ENCODE results near the gene FGF8. TPM values are rescaled to one million over a fixed set of nuclear protein-coding genes. Genes with fewer than 3 reads are reported as not detected.

FGF8 gene
- polyA plus RNA-seq, 3 donors, result not detected

DNA sequence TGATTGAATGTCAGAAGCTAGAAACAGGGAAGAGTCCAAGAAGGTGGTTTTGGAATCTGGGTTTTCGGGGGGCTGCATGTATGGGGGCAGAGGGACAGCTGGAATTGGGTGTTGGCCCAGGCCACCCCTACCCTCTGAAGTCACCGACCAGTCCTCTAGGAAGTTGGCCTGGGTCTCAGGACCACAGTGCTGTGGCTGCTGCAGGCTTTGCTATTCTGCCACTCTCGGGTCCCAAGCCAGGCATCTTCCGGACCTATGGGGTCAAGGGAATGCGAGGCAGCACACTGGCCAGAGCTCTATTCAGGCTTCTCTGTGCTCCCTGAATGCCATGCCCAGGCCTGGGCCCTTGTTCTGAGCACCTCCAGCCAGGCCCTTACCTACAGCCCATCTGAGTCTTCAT lies 13.2 kb downstream of the FGF8 start:
- Mint-ChIP-seq H3K27me3 (ENCODE audit: low read depth in 3 of 3) (peaks cover 20 to 47% (median 21%) of the 10 kb centered on the region in 3 donors), H3K27ac (no peak overlapping the region), H3K4me1 (no peaks in the 10 kb centered on the region), H3K36me3 (no peaks in the 10 kb centered on the region), H3K4me3 (no peak overlapping the region), H3K9me3 (peaks cover 0 to 1% (median 0%) of the 10 kb centered on the region in 7 donors)
- Histone ChIP-seq H4K20me1 (ENCODE audit: insufficient read depth, low read length) (no peaks in the 10 kb centered on the region), H3K36me3 (replicated peaks in 1 of 2; ENCODE audit: control insufficient read depth in 1 of 2, insufficient read depth in 2 of 2, low read length in 2 of 2) (no peaks in the 10 kb centered on the region), H3K4me3 (replicated peaks in 1 of 3; ENCODE audit: low read depth in 2 of 3, low read length in 3 of 3) (no peak overlapping the region), H3K27me3 (ENCODE audit: control insufficient read depth in 2 of 2, insufficient read depth in 2 of 2, low read length in 2 of 2) (peaks cover 0 to 11% of the 10 kb centered on the region in 2 donors), H3K9ac (ENCODE audit: insufficient read depth, low read length, poor library complexity, severe bottlenecking) (no peak overlapping the region), H3K79me2 (ENCODE audit: insufficient read depth, low read length) (no peaks in the 10 kb centered on the region), H2AFZ (ENCODE audit: insufficient read depth, low read depth, low read length, poor library complexity, severe bottlenecking) (no peak overlapping the region), H3K4me1 (ENCODE audit: control insufficient read depth in 1 of 2, insufficient read depth in 2 of 2, low read length in 2 of 2) (no peaks in the 10 kb centered on the region), H3K9me3 (replicated peaks in 1 of 2; ENCODE audit: control insufficient read depth in 1 of 2, insufficient read depth in 1 of 2, low read length in 2 of 2) (no peaks in the 10 kb centered on the region), H3K4me2 (replicated peaks; ENCODE audit: extremely low read depth, low read length, poor library complexity, severe bottlenecking) (no peak overlapping the region), H3K27ac (ENCODE audit: low read depth in 1 of 2, low read length in 2 of 2) (no peak overlapping the region)
- intact Hi-C loops (cut with micrococcal nuclease), result no loop called here
- TF ChIP-seq, protein P1, sequence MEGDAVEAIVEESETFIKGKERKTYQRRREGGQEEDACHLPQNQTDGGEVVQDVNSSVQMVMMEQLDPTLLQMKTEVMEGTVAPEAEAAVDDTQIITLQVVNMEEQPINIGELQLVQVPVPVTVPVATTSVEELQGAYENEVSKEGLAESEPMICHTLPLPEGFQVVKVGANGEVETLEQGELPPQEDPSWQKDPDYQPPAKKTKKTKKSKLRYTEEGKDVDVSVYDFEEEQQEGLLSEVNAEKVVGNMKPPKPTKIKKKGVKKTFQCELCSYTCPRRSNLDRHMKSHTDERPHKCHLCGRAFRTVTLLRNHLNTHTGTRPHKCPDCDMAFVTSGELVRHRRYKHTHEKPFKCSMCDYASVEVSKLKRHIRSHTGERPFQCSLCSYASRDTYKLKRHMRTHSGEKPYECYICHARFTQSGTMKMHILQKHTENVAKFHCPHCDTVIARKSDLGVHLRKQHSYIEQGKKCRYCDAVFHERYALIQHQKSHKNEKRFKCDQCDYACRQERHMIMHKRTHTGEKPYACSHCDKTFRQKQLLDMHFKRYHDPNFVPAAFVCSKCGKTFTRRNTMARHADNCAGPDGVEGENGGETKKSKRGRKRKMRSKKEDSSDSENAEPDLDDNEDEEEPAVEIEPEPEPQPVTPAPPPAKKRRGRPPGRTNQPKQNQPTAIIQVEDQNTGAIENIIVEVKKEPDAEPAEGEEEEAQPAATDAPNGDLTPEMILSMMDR (IDR thresholded peaks at IDR 0.05), result no peak
- 100% methylated on average over 5 of the region's 5 CpGs for WGBS (ENCODE audit: insufficient coverage)
- no peak for DNase-seq

DNA sequence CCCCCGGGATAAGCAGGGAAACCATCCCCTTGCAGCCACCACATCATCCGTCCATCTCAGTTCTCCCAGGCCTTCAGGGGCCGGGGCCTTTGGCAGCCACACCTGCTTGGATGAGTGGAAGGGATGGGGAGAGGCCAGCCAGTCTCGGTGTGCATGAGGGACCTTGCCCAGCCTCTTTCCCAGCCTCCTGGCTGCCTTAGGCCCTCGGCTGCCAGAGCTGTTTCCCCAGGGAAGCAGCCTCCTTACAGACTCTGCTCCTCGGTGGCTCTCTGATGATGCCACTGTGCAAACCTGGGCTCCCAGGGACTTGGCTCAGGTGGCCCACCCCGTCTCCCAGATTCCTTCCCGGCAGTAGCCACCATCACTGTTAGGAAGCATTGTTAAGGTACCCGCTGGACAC lies 14.7 kb downstream of the FGF8 start:
- Histone ChIP-seq H3K36me3 (replicated peaks in 1 of 2; ENCODE audit: control insufficient read depth in 1 of 2, insufficient read depth in 2 of 2, low read length in 2 of 2) (no peaks in the 10 kb centered on the region), H3K4me1 (ENCODE audit: control insufficient read depth in 1 of 2, insufficient read depth in 2 of 2, low read length in 2 of 2) (no peaks in the 10 kb centered on the region), H3K4me2 (replicated peaks; ENCODE audit: extremely low read depth, low read length, poor library complexity, severe bottlenecking) (no peak overlapping the region), H3K27ac (ENCODE audit: low read depth in 1 of 2, low read length in 2 of 2) (no peak overlapping the region), H3K4me3 (replicated peaks in 1 of 3; ENCODE audit: low read depth in 2 of 3, low read length in 3 of 3) (no peak overlapping the region), H3K79me2 (ENCODE audit: insufficient read depth, low read length) (no peaks in the 10 kb centered on the region), H3K27me3 (ENCODE audit: control insufficient read depth in 2 of 2, insufficient read depth in 2 of 2, low read length in 2 of 2) (no peaks in the 10 kb centered on the region), H3K9me3 (replicated peaks in 1 of 2; ENCODE audit: control insufficient read depth in 1 of 2, insufficient read depth in 1 of 2, low read length in 2 of 2) (no peaks in the 10 kb centered on the region), H4K20me1 (ENCODE audit: insufficient read depth, low read length) (no peaks in the 10 kb centered on the region), H3K9ac (ENCODE audit: insufficient read depth, low read length, poor library complexity, severe bottlenecking) (no peak overlapping the region), H2AFZ (ENCODE audit: insufficient read depth, low read depth, low read length, poor library complexity, severe bottlenecking) (no peak overlapping the region)
- no peaks in the 10 kb centered on the region for H3K4me1 Mint-ChIP-seq
- no peaks in the 10 kb centered on the region for H3K36me3 Mint-ChIP-seq
- H3K27me3 Mint-ChIP-seq (ENCODE audit: low read depth in 3 of 3), result peaks cover 9 to 36% (median 14%) of the 10 kb centered on the region in 3 donors
- no peak for DNase-seq
- 100% methylated on average over 4 of the region's 9 CpGs for WGBS (ENCODE audit: insufficient coverage)
- H3K4me3 Mint-ChIP-seq, result no peak overlapping the region
- intact Hi-C loops (cut with micrococcal nuclease), result no loop called here
- H3K27ac Mint-ChIP-seq, result no peak overlapping the region
- peaks cover 0 to 2% (median 0%) of the 10 kb centered on the region in 7 donors for H3K9me3 Mint-ChIP-seq
- TF ChIP-seq, protein P1 (IDR thresholded peaks at IDR 0.05), result no peak
